Vagina (tissue), 2 donors: ENCODE measurements around the gene MAD1L1.

Experiments
- POLR2A ChIP-seq, 2 donors: fragments of 450-650 bp; IDR thresholded peaks; one replicate each; pipeline ENCODE4 v1.6.1; 2017; ENCODE audit warnings: antibody characterized with exemption in 2 of 2, mild to moderate bottlenecking in 2 of 2, moderate library complexity in 2 of 2
- TF ChIP-seq, protein P1 (sequence below), 3 experiments: fragments of 450-650 bp in 2 of 3; fragments of 200-600 bp in 1 of 3; sonication (generic) in 1 of 3; IDR thresholded peaks; one replicate each; pipeline ENCODE4 v1.5.1; 2017 to 2019; ENCODE audit warnings: antibody characterized with exemption in 3 of 3, mild to moderate bottlenecking in 2 of 3, moderate library complexity in 2 of 3

DNA sequence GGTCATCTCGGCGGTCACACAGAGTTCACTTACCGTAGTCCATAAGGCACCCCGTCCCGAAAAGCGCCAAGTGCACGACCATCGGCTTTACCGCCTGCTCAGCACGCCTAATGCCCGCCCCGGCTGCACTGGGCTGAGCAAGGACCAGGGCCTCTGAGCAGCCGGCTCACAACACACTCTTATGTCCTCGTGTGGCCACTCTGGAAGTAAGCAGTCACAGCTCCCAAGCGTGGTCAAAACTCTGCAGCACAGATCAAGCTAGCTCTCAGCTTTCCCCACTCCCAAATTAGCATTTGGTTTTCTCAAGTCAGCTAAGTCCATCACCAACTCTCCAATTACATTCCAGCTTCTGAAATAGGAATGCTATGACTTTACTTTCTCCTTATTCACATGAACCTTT lies 57.7 kb downstream of the MAD1L1 start:
- TF ChIP-seq, protein P1, sequence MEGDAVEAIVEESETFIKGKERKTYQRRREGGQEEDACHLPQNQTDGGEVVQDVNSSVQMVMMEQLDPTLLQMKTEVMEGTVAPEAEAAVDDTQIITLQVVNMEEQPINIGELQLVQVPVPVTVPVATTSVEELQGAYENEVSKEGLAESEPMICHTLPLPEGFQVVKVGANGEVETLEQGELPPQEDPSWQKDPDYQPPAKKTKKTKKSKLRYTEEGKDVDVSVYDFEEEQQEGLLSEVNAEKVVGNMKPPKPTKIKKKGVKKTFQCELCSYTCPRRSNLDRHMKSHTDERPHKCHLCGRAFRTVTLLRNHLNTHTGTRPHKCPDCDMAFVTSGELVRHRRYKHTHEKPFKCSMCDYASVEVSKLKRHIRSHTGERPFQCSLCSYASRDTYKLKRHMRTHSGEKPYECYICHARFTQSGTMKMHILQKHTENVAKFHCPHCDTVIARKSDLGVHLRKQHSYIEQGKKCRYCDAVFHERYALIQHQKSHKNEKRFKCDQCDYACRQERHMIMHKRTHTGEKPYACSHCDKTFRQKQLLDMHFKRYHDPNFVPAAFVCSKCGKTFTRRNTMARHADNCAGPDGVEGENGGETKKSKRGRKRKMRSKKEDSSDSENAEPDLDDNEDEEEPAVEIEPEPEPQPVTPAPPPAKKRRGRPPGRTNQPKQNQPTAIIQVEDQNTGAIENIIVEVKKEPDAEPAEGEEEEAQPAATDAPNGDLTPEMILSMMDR (IDR thresholded peaks at IDR 0.05): no peak
- TF ChIP-seq POLR2A (IDR thresholded peaks at IDR 0.05): no peak
